ENCODE results near the gene ACADS.

- no peak for TF ChIP-seq CTCF (IDR thresholded peaks at IDR 0.05)
- TF ChIP-seq EZH2 (IDR thresholded peaks at IDR 0.05) = no peak
Observed at GRCh38 chr12:120739821-120740613, 14.4 kb downstream of the ACADS start.

Measured in neural progenitor cell (in vitro differentiated cells).